AG04450 (cell line): ENCODE data around the gene SMC2. TPM values are rescaled to one million over a fixed set of nuclear protein-coding genes. Genes with fewer than 3 reads are reported as not detected.

Source experiments
- CTCF ChIA-PET: fragments of 300-600, 350-600 bp; formaldehyde crosslinking; extraction: SDS; loops from one replicate; lab custom pipeline; 2022; ENCODE audit warnings: antibody characterized with exemption, inconsistent platforms; lab: Charles Lee
- POLR2A ChIA-PET: fragments of 350-600 bp; formaldehyde crosslinking; extraction: SDS; loops from one replicate; lab custom pipeline; 2021; ENCODE audit warnings: antibody characterized with exemption, inconsistent platforms; lab: Yijun Ruan, JAX
- DNase-seq: peaks from one replicate; pipeline ENCODE4 v3.0.0-alpha.2; 2011; ENCODE audit warnings: low read depth, low spot score
- H3K27ac ChIP-seq: one replicate; pipeline ENCODE4 v1.5.1; 2012; ENCODE audit warnings: low read depth, low read length, control low read depth
- H3K27me3 ChIP-seq: one replicate; pipeline ENCODE4 v1.6.0; 2012; ENCODE audit warnings: low read length; ENCODE audit not compliant: control insufficient read depth, insufficient read depth
- H3K4me3 ChIP-seq: 2 replicates; pipeline ENCODE4 v1.5.1; 2011; ENCODE audit warnings: mild to moderate bottlenecking, low read depth, low read length, control low read depth
- H3K9me3 ChIP-seq: 2 replicates; pipeline ENCODE4 v1.5.1; 2012; ENCODE audit warnings: low read length; ENCODE audit not compliant: control insufficient read depth, insufficient read depth
- polyA plus RNA-seq: library from polyadenylated mRNA; depleted of rRNA; stranded (reverse); fragments of >200 nt; gene quantifications from 2 replicates; pipeline ENCODE4 v1.2.3, GENCODE V29; 2011
- TF ChIP-seq, protein P1 (sequence below): IDR thresholded peaks from 2 replicates; pipeline ENCODE4 v1.5.1; 2011; ENCODE audit warnings: low read depth, low read length, control low read depth, inconsistent platforms

Gene SMC2
- polyA plus RNA-seq, 1 experiment, result 9.3 TPM

- H3K27me3 ChIP-seq, result no peaks in the 10 kb centered on the region
- ChIA-PET CTCF (interaction anchor here (1.1 to 2.2 kb wide), 2 partner anchors 18 to 20 kb away, joined by 3 to 24 read pairs; partner anchors contain the start of gene SMC2), POLR2A (no interaction called here)
- DNase-seq, result no peak
- H3K27ac ChIP-seq, result no peak overlapping the region
- TF ChIP-seq, protein P1, sequence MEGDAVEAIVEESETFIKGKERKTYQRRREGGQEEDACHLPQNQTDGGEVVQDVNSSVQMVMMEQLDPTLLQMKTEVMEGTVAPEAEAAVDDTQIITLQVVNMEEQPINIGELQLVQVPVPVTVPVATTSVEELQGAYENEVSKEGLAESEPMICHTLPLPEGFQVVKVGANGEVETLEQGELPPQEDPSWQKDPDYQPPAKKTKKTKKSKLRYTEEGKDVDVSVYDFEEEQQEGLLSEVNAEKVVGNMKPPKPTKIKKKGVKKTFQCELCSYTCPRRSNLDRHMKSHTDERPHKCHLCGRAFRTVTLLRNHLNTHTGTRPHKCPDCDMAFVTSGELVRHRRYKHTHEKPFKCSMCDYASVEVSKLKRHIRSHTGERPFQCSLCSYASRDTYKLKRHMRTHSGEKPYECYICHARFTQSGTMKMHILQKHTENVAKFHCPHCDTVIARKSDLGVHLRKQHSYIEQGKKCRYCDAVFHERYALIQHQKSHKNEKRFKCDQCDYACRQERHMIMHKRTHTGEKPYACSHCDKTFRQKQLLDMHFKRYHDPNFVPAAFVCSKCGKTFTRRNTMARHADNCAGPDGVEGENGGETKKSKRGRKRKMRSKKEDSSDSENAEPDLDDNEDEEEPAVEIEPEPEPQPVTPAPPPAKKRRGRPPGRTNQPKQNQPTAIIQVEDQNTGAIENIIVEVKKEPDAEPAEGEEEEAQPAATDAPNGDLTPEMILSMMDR, result no peak
- no peak overlapping the region for H3K4me3 ChIP-seq
- H3K9me3 ChIP-seq, result no peaks in the 10 kb centered on the region
Observed at GRCh38 chr9:104073098-104073769, 20.9 kb upstream of the SMC2 start.

GRCh38 chr9:104073770-104074133 is 20.4 kb upstream of the SMC2 start:
- H3K27me3 ChIP-seq, result no peaks in the 10 kb centered on the region
- ChIA-PET CTCF (interaction anchor here (2.2 kb wide), 1 partner anchor 17 kb away, joined by 24 read pairs; no protein-coding TSS in a partner anchor), POLR2A (no interaction called here)
- TF ChIP-seq, protein P1, result no peak
- no peaks in the 10 kb centered on the region for H3K9me3 ChIP-seq
- H3K27ac ChIP-seq, result no peak overlapping the region
- DNase-seq, result no peak
- H3K4me3 ChIP-seq, result no peak overlapping the region

GRCh38 chr9:104074876-104075275 is 19.2 kb upstream of the SMC2 start:
- Histone ChIP-seq H3K27me3 (no peaks in the 10 kb centered on the region), H3K27ac (no peak overlapping the region), H3K4me3 (no peak overlapping the region), H3K9me3 (no peaks in the 10 kb centered on the region)
- CTCF ChIA-PET, result interaction anchor here (1.0 to 2.2 kb wide), 2 partner anchors 16 to 19 kb away, joined by 5 to 24 read pairs; partner anchors contain the start of gene SMC2
- TF ChIP-seq, protein P1, result no peak
- POLR2A ChIA-PET, result interaction anchor here (0.9 to 1.0 kb wide), 2 partner anchors 17 to 19 kb away, joined by 3 to 7 read pairs; partner anchors contain the start of gene SMC2
- DNase-seq, result peak; percentile 53

- ChIA-PET CTCF (interaction anchor here (0.7 to 5.0 kb wide), 4 partner anchors 14 to 313 kb away, joined by 3 to 32 read pairs (median 14); no protein-coding TSS in a partner anchor), POLR2A (interaction anchor here (0.8 to 0.9 kb wide), 2 partner anchors 15 to 17 kb away, joined by 3 to 4 read pairs; no protein-coding TSS in a partner anchor)
- no peak overlapping the region for H3K27ac ChIP-seq
- H3K4me3 ChIP-seq, result no peak overlapping the region
- no peaks in the 10 kb centered on the region for H3K27me3 ChIP-seq
- TF ChIP-seq, protein P1, result peak; percentile 17; the same call in 1 of the 2 replicates
- no peak for DNase-seq
- H3K9me3 ChIP-seq, result peaks cover 3% of the 10 kb centered on the region; the same call in 1 of the 2 replicates
Observed at GRCh38 chr9:104075801-104076753, 18.0 kb upstream of the SMC2 start.
